Measurements from ENCODE around the gene EDARADD. TPM values are rescaled to one million over a fixed set of nuclear protein-coding genes. Genes with fewer than 3 reads are reported as not detected.
"Not testable (repeated sequence)": the region's sequence is repeated elsewhere in the genome, so short reads cannot be mapped to it uniquely, and the experiment has no call there.

EDARADD gene
- total and polyA plus RNA-seq, 10 donors, result 0.22 to 7.4 (median 2.1) TPM

- no peak for TF ChIP-seq CTCF (IDR thresholded peaks at IDR 0.05 in 8 of 11, conservative IDR thresholded peaks at IDR 0.05 in 3 of 11)
- TF ChIP-seq POLR2AphosphoS5 (IDR thresholded peaks at IDR 0.05), result no peak
- TF ChIP-seq POLR2A (IDR thresholded peaks at IDR 0.05), result no peak
- WGBS, 5 donors, result 76 to 95% (median 81%) methylated on average over 7 of the region's 7 CpGs
- Histone ChIP-seq H3K4me1 (no peaks in the 10 kb centered on the region), H3K4me3 (no peak overlapping the region), H3K36me3 (no peaks in the 10 kb centered on the region), H3K9me3 (no peaks in the 10 kb centered on the region), H3K27ac (no peak overlapping the region), H3K27me3 (replicated peaks in 1 of 7) (peaks cover 0 to 23% (median 0%) of the 10 kb centered on the region in 7 donors)
- DNase-seq, result no peak
- intact Hi-C loops (cut with DNase I; ENCODE audit: low total_unique reads), result no loop called here
Observed at GRCh38 chr1:236351875-236352573, 42.1 kb upstream of the EDARADD start.

GRCh38 chr1:236352747-236353146 lies 41.3 kb upstream of the EDARADD start:
- H3K27me3 ChIP-seq (replicated peaks in 1 of 7), result peaks cover 0 to 23% (median 0%) of the 10 kb centered on the region in 7 donors
- H3K9me3 ChIP-seq; H3K4me3 ChIP-seq; H3K36me3 ChIP-seq; H3K27ac ChIP-seq; DNase-seq; intact Hi-C loops (cut with DNase I; ENCODE audit: low total_unique reads); H3K4me1 ChIP-seq: not testable (repeated sequence)
- WGBS, 5 donors, result 87 to 93% (median 92%) methylated on average over 4 of the region's 4 CpGs

GRCh38 chr1:236353813-236354212 lies 40.3 kb upstream of the EDARADD start:
- Histone ChIP-seq H3K27me3 (replicated peaks in 1 of 7) (peaks cover 0 to 12% (median 0%) of the 10 kb centered on the region in 7 donors), H3K36me3 (no peaks in the 10 kb centered on the region), H3K27ac (no peak overlapping the region), H3K4me3 (no peak overlapping the region), H3K9me3 (peaks cover 0 to 15% (median 12%) of the 10 kb centered on the region in 8 donors), H3K4me1 (no peaks in the 10 kb centered on the region)
- 79 to 90% (median 85%) methylated on average over 4 of the region's 4 CpGs for WGBS, 5 donors
- intact Hi-C loops (cut with DNase I; ENCODE audit: low total_unique reads), result no loop called here
- no peak for TF ChIP-seq POLR2AphosphoS5 (IDR thresholded peaks at IDR 0.05)
- TF ChIP-seq CTCF (IDR thresholded peaks at IDR 0.05 in 8 of 11, conservative IDR thresholded peaks at IDR 0.05 in 3 of 11), result no peak
- no peak for TF ChIP-seq POLR2A (IDR thresholded peaks at IDR 0.05)
- no peak for DNase-seq

GRCh38 chr1:236354330-236355147 lies 39.5 kb upstream of the EDARADD start:
- H3K4me1 ChIP-seq, result no peaks in the 10 kb centered on the region
- H3K27ac ChIP-seq, result no peak overlapping the region
- H3K36me3 ChIP-seq, result no peaks in the 10 kb centered on the region
- H3K9me3 ChIP-seq, result peaks cover 0 to 22% (median 16%) of the 10 kb centered on the region in 8 donors
- DNase-seq, result no peak
- peaks cover 0 to 5% (median 0%) of the 10 kb centered on the region in 7 donors for H3K27me3 ChIP-seq (replicated peaks in 1 of 7)
- intact Hi-C loops (cut with DNase I; ENCODE audit: low total_unique reads), result no loop called here
- H3K4me3 ChIP-seq, result no peak overlapping the region
- TF ChIP-seq CTCF (IDR thresholded peaks at IDR 0.05 in 8 of 11, conservative IDR thresholded peaks at IDR 0.05 in 3 of 11) (no peak), POLR2AphosphoS5 (IDR thresholded peaks at IDR 0.05) (no peak), POLR2A (IDR thresholded peaks at IDR 0.05) (no peak)
- WGBS, 5 donors, result 40 to 62% (median 42%) methylated on average over 4 of the region's 4 CpGs

All from spleen (tissue), 11 donors.